ENCODE results near the gene PCDHGA3.

GRCh38 chr5:141345327-141345726 is 1.7 kb downstream of the PCDHGA3 start:
- TF ChIP-seq CTCF (IDR thresholded peaks at IDR 0.05; ENCODE audit: borderline replicate concordance, extremely low read depth, low read length, poor library complexity, severe bottlenecking) (no peak), EZH2 (IDR thresholded peaks at IDR 0.05; ENCODE audit: borderline replicate concordance, low read depth, low read length, severe bottlenecking) (no peak)
